PC-9 (cell line): ENCODE data around the gene GCLM.

Experiments
- CTCF ChIP-seq: fragments of 200-600 bp; sonication (generic); conservative IDR thresholded peaks from 2 replicates; pipeline ENCODE4 v1.6.1; 2017; ENCODE audit warnings: mixed run types, antibody characterized with exemption, mild to moderate bottlenecking, moderate library complexity
- EZH2 ChIP-seq: fragments of 200-600 bp; sonication (generic); IDR thresholded peaks from 2 replicates; pipeline ENCODE4 v1.8.0; 2017; ENCODE audit warnings: antibody characterized with exemption, low read depth

GRCh38 chr1:93871366-93871765, 37.9 kb downstream of the GCLM start:
- TF ChIP-seq CTCF (no peak), EZH2 (no peak)
